Left hindlimb (tissue), 1 donor: Measurements from ENCODE around the gene RNF115.
"Not testable (repeated sequence)": the region's sequence is repeated elsewhere in the genome, so short reads cannot be mapped to it uniquely, and the experiment has no call there.

Experiments used
- DNase-seq: peaks from one replicate; pipeline ENCODE4 v3.0.0-alpha.2; 2018

Gene RNF115

GRCh38 chr1:145826030-145826429 is 2.1 kb upstream of the RNF115 start:
- no peak for DNase-seq

- no peak for DNase-seq
These were observed 576 bp upstream of the RNF115 start for GRCh38 chr1:145824499-145824842.

- DNase-seq = not testable (repeated sequence)
These were observed 1.0 kb downstream of the RNF115 start for GRCh38 chr1:145822779-145823331.

- DNase-seq = not testable (repeated sequence)
These were observed 5.8 kb downstream of the RNF115 start for GRCh38 chr1:145818095-145818494.

- DNase-seq = not testable (repeated sequence)
These were observed 10.7 kb downstream of the RNF115 start for GRCh38 chr1:145812977-145813810.

GRCh38 chr1:145806844-145807243 is 17.1 kb downstream of the RNF115 start:
- no peak for DNase-seq

GRCh38 chr1:145806408-145806807 is 17.5 kb downstream of the RNF115 start:
- DNase-seq = no peak

GRCh38 chr1:145805057-145805456 is 18.8 kb downstream of the RNF115 start:
- DNase-seq = no peak

- no peak for DNase-seq
These were observed 19.5 kb downstream of the RNF115 start for GRCh38 chr1:145804235-145805045.

GRCh38 chr1:145799806-145800205 is 24.1 kb downstream of the RNF115 start:
- no peak for DNase-seq

- no peak for DNase-seq
These were observed 27.1 kb downstream of the RNF115 start for GRCh38 chr1:145796753-145797152.

GRCh38 chr1:145795257-145795881 is 28.5 kb downstream of the RNF115 start:
- no peak for DNase-seq

GRCh38 chr1:145792484-145792883 is 31.4 kb downstream of the RNF115 start:
- no peak for DNase-seq

GRCh38 chr1:145791860-145792259 is 32.0 kb downstream of the RNF115 start:
- DNase-seq = not testable (repeated sequence)

GRCh38 chr1:145788580-145788979 is 35.3 kb downstream of the RNF115 start:
- no peak for DNase-seq

GRCh38 chr1:145786271-145786670 is 37.6 kb downstream of the RNF115 start:
- no peak for DNase-seq

GRCh38 chr1:145785547-145785946 is 38.3 kb downstream of the RNF115 start:
- no peak for DNase-seq

- DNase-seq = no peak
These were observed 39.5 kb downstream of the RNF115 start for GRCh38 chr1:145784409-145784808.

- DNase-seq = no peak
These were observed 41.4 kb downstream of the RNF115 start for GRCh38 chr1:145782272-145783099.

GRCh38 chr1:145778146-145778540 is 45.8 kb downstream of the RNF115 start:
- no peak for DNase-seq

GRCh38 chr1:145777357-145778145 is 46.3 kb downstream of the RNF115 start:
- DNase-seq = no peak

GRCh38 chr1:145773423-145773822 is 50.5 kb downstream of the RNF115 start:
- no peak for DNase-seq
